Effector memory CD8-positive, alpha-beta T cell (primary cell): ENCODE results near the gene IRF5.

Experiments used
- ATAC-seq: fragments of 150-1000 bp; cut with Tn5 transposase; replicated peaks from 2 replicates; pipeline ENCODE4 v1.10.0; 2021; ENCODE audit warnings: mild to moderate bottlenecking, moderate library complexity
- DNase-seq, 3 experiments: peaks; one replicate each; pipeline ENCODE4 v3.0.0; 2021
- H3K27ac Mint-ChIP-seq, 2 donors: one replicate each; pipeline ENCODE4 v1.8.0; 2022; ENCODE audit warnings: mild to moderate bottlenecking in 2 of 2, mixed read lengths in 2 of 2, moderate library complexity in 2 of 2
- H3K27me3 Mint-ChIP-seq, 2 donors: one replicate each; pipeline ENCODE4 v1.8.0; 2022; ENCODE audit warnings: mixed read lengths in 2 of 2
- H3K36me3 Mint-ChIP-seq: one replicate; pipeline ENCODE4 v1.8.0; 2022; ENCODE audit warnings: mild to moderate bottlenecking, moderate library complexity, mixed read lengths; ENCODE audit not compliant: insufficient read depth
- H3K4me1 Mint-ChIP-seq, 2 donors: one replicate each; pipeline ENCODE4 v1.8.0; 2022; ENCODE audit warnings: low read depth in 2 of 2, mixed read lengths in 2 of 2
- H3K4me3 Mint-ChIP-seq, 2 donors: one replicate each; pipeline ENCODE4 v1.8.0; 2022; ENCODE audit warnings: mild to moderate bottlenecking in 2 of 2, mixed read lengths in 2 of 2, moderate library complexity in 2 of 2
- H3K9me3 Mint-ChIP-seq, 2 donors: one replicate each; pipeline ENCODE4 v1.8.0; 2022; ENCODE audit warnings: mixed read lengths in 2 of 2
- total RNA-seq, 9 experiments: gene quantifications; one replicate each; lab custom pipeline; 2026; lab: John Stamatoyannopoulos, UW

The IRF5 gene, protein sequence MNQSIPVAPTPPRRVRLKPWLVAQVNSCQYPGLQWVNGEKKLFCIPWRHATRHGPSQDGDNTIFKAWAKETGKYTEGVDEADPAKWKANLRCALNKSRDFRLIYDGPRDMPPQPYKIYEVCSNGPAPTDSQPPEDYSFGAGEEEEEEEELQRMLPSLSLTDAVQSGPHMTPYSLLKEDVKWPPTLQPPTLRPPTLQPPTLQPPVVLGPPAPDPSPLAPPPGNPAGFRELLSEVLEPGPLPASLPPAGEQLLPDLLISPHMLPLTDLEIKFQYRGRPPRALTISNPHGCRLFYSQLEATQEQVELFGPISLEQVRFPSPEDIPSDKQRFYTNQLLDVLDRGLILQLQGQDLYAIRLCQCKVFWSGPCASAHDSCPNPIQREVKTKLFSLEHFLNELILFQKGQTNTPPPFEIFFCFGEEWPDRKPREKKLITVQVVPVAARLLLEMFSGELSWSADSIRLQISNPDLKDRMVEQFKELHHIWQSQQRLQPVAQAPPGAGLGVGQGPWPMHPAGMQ
- 1.3 to 13.6 (median 4.5) reads per million in 9 experiments for total RNA-seq

- Mint-ChIP-seq H3K36me3 (peaks cover 11% of the 10 kb centered on the region), H3K27me3 (peaks cover 9 to 22% of the 10 kb centered on the region in 2 donors), H3K27ac (peak within 1 kb of the TSS; percentile 65 to 89), H3K4me3 (peak within 1 kb of the TSS; percentile 80 to 88), H3K9me3 (no peaks in the 10 kb centered on the region), H3K4me1 (peaks cover 27 to 35% of the 10 kb centered on the region in 2 donors)
- DNase-seq (no peak), ATAC-seq (peak; percentile 21)
Measured at GRCh38 chr7:128937647-128938543, at the start of gene IRF5. Gene IRF5, plus strand, starts transcription at chr7:128937927. Its CDS starts 4,155 bp downstream, at chr7:128942082.

DNA sequence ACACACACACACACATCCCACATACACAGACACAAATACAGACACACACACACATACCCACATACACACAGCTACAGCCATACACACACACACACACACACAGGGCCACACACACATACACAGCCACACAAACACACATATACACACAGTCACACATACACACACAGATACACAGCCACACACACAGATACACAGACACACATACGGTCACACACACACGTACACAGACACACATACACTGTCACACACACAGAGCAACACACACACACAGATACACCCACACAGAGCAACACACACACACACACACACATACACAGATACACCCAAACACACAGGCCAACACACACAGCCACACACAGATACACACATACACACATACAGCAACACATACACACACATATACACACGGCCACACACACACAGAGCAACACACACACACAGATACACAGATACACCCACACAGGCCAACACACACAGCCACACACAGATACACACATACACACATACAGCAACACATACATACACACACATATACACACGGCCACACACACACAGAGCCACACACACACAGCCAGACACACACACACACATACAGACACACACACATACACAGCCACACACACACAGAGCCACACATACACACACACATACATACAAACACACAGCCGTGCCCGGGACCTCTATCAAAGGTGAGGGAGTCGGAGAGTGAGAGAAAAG, 49.5 kb upstream of the IRF5 start:
- no peak overlapping the region for H3K27ac Mint-ChIP-seq
- no peak overlapping the region for H3K4me3 Mint-ChIP-seq
- peaks cover 3 to 5% of the 10 kb centered on the region in 2 donors for H3K4me1 Mint-ChIP-seq
- H3K9me3 Mint-ChIP-seq = no peaks in the 10 kb centered on the region
- peaks cover 3% of the 10 kb centered on the region for H3K36me3 Mint-ChIP-seq
- ATAC-seq (no peak), DNase-seq (no peak)
- peaks cover 14 to 26% of the 10 kb centered on the region in 2 donors for H3K27me3 Mint-ChIP-seq

- Mint-ChIP-seq H3K27ac (no peak overlapping the region), H3K4me1 (peaks cover 0 to 2% of the 10 kb centered on the region in 2 donors), H3K36me3 (peaks cover 3% of the 10 kb centered on the region), H3K9me3 (no peaks in the 10 kb centered on the region), H3K4me3 (no peak overlapping the region), H3K27me3 (peaks cover 14 to 29% of the 10 kb centered on the region in 2 donors)
- ATAC-seq = no peak
- no peak for DNase-seq
Measured at GRCh38 chr7:128888756-128889095, 49.0 kb upstream of the IRF5 start.

GRCh38 chr7:128889121-128889520, 48.6 kb upstream of the IRF5 start:
- Mint-ChIP-seq H3K4me3 (no peak overlapping the region), H3K4me1 (peaks cover 0 to 2% of the 10 kb centered on the region in 2 donors), H3K27ac (no peak overlapping the region), H3K36me3 (peaks cover 3% of the 10 kb centered on the region), H3K27me3 (peaks cover 14 to 29% of the 10 kb centered on the region in 2 donors), H3K9me3 (no peaks in the 10 kb centered on the region)
- ATAC-seq = no peak
- DNase-seq = no peak

GRCh38 chr7:128890306-128891109, 47.2 kb upstream of the IRF5 start:
- ATAC-seq (peak; percentile 43), DNase-seq (no peak)
- H3K27ac Mint-ChIP-seq = no peak overlapping the region
- H3K36me3 Mint-ChIP-seq = no peaks in the 10 kb centered on the region
- no peaks in the 10 kb centered on the region for H3K9me3 Mint-ChIP-seq
- H3K27me3 Mint-ChIP-seq = peaks cover 14 to 24% of the 10 kb centered on the region in 2 donors
- H3K4me1 Mint-ChIP-seq = no peaks in the 10 kb centered on the region
- H3K4me3 Mint-ChIP-seq = peak overlapping the region; percentile 50

DNA sequence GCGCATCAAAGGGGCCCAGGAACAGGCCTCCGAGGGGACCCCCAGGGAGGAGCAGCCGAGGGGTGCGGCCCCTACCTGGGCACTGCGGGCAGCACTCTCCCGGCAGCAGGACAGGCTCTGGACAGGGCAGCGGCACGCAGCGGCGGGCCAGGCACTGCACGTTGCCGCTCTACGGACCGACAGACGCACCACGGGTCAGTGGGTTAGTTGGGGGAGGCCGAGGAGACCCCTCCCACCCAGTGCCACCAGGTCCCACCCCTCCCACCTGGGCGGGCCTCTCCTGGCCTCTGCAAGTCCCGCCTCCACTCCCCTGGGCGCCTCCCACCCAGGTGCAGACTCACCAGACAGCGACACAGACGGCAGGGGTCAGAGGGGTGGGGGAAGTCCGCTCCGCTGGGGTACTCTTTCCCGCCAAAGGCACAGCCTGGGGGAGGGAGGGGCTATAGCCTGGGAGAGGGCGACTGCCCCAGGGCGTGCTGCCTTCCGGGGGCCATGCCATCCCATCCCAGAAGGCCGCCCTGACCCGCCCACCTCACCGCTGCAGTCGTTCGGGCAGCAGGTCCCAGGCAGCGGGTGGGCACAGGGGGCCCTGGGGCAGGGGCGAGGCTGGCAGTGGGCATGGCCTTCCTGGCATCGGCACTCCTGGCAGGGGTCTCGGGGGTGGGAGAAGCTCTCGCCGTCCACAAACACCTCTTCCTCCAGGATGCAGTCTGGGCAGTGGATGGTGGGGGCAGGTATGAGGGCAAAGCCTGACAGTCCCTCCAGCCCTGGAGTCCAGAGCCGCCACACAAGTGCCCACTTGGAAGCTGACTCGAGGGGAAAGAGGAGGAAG, 46.4 kb upstream of the IRF5 start:
- Mint-ChIP-seq H3K27me3 (peaks cover 11 to 17% of the 10 kb centered on the region in 2 donors), H3K4me3 (no peak overlapping the region), H3K27ac (no peak overlapping the region), H3K4me1 (no peaks in the 10 kb centered on the region), H3K36me3 (no peaks in the 10 kb centered on the region), H3K9me3 (no peaks in the 10 kb centered on the region)
- ATAC-seq (peak; percentile 58), DNase-seq (no peak)

DNA sequence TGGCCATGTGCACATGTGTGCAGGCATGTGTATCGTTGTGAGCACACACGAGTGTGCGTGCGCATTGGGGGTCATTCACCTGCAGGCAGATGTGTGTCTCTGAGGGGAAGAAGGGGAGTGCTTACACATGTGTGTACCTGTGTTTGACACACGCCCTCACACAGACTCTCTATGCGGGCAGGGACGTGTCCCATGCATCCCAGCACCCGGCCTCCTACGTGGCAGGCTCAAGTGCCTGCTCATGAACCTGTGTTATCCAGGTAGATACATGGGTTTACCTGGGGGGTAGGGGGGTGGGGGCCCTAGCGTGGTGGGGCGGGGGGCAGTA, 45.8 kb upstream of the IRF5 start:
- peaks cover 11 to 17% of the 10 kb centered on the region in 2 donors for H3K27me3 Mint-ChIP-seq
- ATAC-seq = no peak
- no peak overlapping the region for H3K4me3 Mint-ChIP-seq
- no peak for DNase-seq
- no peak overlapping the region for H3K27ac Mint-ChIP-seq
- H3K9me3 Mint-ChIP-seq = no peaks in the 10 kb centered on the region
- no peaks in the 10 kb centered on the region for H3K4me1 Mint-ChIP-seq
- H3K36me3 Mint-ChIP-seq = no peaks in the 10 kb centered on the region

DNA sequence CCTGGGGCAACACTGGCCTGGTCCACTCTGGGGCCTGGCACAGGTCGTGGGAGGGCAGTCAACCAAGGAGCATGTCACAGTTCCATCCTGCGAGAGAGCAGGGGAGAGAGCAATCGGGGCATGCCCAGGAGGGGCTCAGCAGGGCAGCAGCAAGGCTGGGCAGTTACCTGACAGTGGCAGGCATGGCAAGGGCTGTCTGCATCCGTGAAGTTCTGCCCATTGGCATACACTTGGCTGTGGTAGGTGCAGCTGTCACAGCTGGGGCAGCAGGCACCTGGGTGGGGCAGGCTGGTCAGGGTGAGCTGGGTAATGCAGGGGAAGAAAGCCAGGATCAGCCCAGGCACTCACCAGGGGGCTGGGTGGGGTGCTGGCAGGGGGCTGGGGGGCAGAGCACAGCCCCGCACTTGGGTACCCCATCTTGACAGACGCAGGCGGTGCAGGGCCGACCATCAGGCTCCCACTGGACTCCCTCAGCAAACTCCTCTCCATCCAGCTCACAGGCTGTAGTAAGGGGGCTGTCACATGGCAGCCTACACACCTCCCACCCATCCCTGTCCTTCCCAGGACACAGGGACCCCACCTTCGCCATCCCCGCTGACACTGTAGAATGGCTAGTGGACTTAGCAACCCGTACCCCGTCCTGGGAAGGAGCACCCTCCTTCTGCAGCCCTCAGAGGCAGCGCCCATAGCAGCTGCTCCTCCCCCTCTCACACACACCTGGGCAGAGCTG, 45.0 kb upstream of the IRF5 start:
- Mint-ChIP-seq H3K36me3 (no peaks in the 10 kb centered on the region), H3K9me3 (no peaks in the 10 kb centered on the region), H3K27ac (no peak overlapping the region), H3K27me3 (peaks cover 11 to 17% of the 10 kb centered on the region in 2 donors), H3K4me3 (no peak overlapping the region), H3K4me1 (no peaks in the 10 kb centered on the region)
- DNase-seq (no peak), ATAC-seq (no peak)

- ATAC-seq = no peak
- H3K4me3 Mint-ChIP-seq = no peak overlapping the region
Measured at GRCh38 chr7:128893251-128894100, 44.3 kb upstream of the IRF5 start.

GRCh38 chr7:128894101-128894440, 43.7 kb upstream of the IRF5 start:
- DNase-seq (no peak), ATAC-seq (no peak)
- H3K36me3 Mint-ChIP-seq = no peaks in the 10 kb centered on the region
- H3K27ac Mint-ChIP-seq = no peak overlapping the region
- no peaks in the 10 kb centered on the region for H3K4me1 Mint-ChIP-seq
- peaks cover 14 to 17% of the 10 kb centered on the region in 2 donors for H3K27me3 Mint-ChIP-seq
- no peak overlapping the region for H3K4me3 Mint-ChIP-seq
- no peaks in the 10 kb centered on the region for H3K9me3 Mint-ChIP-seq

More at GRCh38 chr7:128893251-128894100, 44.3 kb upstream of the IRF5 start:
- Mint-ChIP-seq H3K27me3 (peaks cover 14 to 17% of the 10 kb centered on the region in 2 donors), H3K9me3 (no peaks in the 10 kb centered on the region), H3K27ac (no peak overlapping the region), H3K36me3 (no peaks in the 10 kb centered on the region), H3K4me1 (no peaks in the 10 kb centered on the region)
- DNase-seq = no peak

DNA sequence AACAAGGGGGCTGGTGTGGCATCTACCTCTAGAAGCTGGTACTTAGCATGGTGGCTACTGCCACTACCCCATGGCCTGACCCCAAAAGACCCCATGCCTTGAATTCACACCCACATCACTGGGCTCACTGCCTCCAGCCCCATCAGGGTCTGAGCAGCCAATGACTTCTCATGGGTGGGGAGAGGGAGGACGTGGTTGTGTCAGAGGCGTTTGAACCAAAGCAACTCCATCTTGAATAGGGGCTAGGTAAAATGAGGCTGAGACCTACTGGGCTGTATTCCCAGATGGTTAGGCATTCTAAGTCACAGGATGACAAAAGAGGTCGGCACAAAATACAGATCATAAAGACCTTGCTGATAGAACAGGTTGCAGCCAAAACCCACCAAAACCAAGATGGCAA, 42.4 kb upstream of the IRF5 start:
- Mint-ChIP-seq H3K4me1 (no peaks in the 10 kb centered on the region), H3K27ac (no peak overlapping the region), H3K36me3 (no peaks in the 10 kb centered on the region), H3K4me3 (no peak overlapping the region), H3K27me3 (peaks cover 4 to 9% of the 10 kb centered on the region in 2 donors), H3K9me3 (no peaks in the 10 kb centered on the region)
- DNase-seq (no peak), ATAC-seq (no peak)
